GM21515 (cell line): ENCODE results near the gene SPOCD1.

Source experiments
- ATAC-seq: cut with Tn5 transposase; IDR thresholded peaks from one replicate; pipeline ENCODE4 v1.9.1; 2021; ENCODE audit not compliant: unreplicated experiment

SPOCD1 gene

GRCh38 chr1:31757989-31758388, 57.8 kb downstream of the SPOCD1 start:
- ATAC-seq = no peak

DNA sequence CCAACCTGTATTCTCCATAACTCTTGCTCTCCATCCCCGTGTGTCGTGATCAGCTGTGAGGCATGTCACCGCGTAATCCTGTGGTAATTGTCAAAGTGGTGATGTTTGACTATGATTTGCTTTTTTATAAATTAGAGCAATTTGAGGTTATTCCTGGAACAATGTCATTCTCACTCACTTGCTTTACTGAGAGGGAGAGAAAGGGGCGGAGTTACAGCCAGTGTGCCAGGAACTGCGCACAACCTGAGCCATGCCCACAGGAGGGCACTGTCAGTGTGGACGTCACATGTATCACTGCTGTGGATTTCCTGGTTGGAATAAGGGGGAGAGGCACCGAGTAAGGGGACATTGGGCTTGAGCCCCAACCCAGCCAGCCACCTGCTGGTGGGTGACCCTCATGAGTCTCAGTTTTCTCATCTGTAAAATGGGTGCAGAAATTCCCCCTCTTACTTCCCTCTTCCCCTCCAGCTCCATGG, 58.6 kb downstream of the SPOCD1 start:
- ATAC-seq = no peak

DNA sequence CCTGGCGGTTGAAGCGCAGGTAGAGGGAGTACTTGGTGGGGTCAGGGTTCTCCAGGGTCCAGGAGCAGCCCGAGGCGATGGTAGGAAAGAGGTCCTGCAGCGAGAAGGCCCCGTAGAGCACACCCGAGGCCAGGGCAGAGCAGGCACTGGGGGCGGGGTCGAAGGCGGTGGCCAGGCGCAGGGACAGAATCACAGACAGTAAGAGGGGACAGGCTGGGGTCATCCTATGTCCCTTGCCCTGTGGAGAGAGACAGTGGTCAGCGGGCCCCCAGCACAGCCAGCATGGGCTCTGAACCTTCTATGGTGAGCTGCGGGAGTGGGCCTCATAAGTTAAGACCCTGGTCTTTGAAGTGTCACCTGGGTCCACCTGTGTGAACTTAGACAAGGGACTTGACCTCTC, 59.2 kb downstream of the SPOCD1 start:
- ATAC-seq = no peak

GRCh38 chr1:31755850-31756492, 59.9 kb downstream of the SPOCD1 start:
- ATAC-seq = no peak

DNA sequence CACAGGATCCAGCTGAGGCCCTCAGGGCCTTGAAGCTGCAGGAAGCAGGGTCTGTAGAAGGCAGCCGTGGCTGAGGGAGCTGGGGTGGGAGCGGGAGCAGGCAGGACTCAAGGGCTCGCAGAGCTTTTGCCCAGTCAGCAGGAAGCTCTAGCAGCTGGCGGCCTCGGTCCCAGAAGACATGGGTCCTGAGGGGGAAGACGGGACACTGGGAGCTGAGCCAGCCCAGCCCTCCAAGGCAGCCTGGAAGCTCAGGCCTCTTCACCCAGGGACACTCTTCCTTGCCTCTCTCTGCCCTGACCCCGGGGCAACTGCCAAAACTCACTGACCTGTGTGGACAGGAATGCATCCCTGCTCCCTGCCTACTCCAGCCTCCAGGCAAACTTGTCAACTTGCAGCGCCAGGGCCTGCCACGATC, 60.6 kb downstream of the SPOCD1 start:
- no peak for ATAC-seq

GRCh38 chr1:31754397-31754796, 61.4 kb downstream of the SPOCD1 start:
- ATAC-seq = no peak

DNA sequence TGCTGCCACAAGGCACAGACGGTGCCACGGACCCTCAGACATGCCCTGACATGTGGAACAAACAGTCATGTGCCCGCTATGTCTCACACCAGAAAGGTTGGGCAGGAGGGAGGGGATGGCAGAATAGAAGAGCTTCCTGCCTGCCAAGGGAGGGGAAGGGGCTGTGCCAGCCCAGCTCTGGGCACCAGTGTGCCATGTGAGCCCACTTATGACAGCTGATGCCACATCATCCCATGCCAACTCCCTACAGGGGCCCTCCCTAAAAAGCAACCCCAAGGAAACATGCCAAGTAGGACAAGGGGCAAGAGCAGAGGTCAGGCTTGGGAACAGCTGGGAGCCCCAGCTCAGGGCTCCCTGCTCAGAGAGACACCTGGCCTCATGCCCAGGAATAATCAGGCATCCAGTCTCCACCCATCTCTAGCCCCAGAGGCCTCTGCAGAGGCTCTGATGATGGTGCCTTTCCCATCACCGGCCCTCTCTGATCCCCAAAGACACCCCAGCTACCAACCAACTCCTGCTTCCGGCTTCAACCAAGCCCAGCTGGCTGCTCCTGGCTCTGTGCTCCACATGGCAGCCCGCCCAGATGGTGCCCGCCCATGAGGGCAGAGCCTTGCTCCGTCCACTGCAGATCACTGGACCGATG, 62.0 kb downstream of the SPOCD1 start:
- no peak for ATAC-seq

DNA sequence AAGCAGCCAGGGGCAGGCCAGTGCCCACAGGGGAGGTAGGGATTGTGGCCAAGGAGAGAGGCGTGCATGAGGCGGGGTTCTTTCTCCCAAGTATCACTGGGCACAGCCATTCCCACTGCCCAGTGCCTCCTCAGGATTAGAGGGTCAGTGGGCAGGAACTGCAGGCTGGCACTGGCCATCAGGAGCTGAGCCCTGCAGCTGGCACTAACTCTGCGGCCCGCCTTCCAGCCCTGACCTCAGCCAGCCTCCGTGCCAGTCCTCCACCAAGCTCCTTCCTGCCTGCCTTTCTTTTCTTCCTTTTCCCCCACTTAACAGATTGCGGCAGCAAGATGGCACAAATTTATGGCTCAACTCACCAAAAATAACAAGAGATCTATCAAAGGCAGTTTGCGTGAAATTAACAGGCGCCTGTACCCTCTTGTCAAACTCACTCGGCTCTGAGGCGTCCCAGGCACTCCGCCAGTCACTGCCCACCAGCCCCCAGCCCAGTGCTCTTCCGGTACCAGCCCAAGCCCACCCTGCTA, 62.8 kb downstream of the SPOCD1 start:
- ATAC-seq = no peak

- ATAC-seq = no peak
These were observed 63.6 kb downstream of the SPOCD1 start for GRCh38 chr1:31752258-31752657.

DNA sequence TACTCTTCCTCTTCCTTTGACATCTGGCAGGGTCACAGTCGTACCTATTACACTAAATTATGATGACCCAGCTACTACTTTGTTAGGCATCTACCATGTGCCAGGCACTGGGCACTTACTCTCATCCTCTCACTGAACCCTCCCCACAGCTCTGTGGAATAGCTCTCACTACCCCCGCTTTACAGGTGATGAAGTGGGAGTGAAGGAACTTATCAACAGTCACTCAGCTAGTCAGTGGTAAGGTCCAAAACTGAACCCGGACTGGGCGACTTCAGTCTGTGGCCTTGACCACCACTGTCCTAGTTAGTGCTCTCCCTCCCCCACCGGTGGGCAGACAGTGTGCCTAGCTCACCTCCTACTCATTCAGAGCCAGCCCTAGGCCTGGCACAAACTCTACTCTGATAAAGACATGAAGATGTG, 64.0 kb downstream of the SPOCD1 start:
- no peak for ATAC-seq

GRCh38 chr1:31750858-31751510, 64.8 kb downstream of the SPOCD1 start:
- no peak for ATAC-seq

DNA sequence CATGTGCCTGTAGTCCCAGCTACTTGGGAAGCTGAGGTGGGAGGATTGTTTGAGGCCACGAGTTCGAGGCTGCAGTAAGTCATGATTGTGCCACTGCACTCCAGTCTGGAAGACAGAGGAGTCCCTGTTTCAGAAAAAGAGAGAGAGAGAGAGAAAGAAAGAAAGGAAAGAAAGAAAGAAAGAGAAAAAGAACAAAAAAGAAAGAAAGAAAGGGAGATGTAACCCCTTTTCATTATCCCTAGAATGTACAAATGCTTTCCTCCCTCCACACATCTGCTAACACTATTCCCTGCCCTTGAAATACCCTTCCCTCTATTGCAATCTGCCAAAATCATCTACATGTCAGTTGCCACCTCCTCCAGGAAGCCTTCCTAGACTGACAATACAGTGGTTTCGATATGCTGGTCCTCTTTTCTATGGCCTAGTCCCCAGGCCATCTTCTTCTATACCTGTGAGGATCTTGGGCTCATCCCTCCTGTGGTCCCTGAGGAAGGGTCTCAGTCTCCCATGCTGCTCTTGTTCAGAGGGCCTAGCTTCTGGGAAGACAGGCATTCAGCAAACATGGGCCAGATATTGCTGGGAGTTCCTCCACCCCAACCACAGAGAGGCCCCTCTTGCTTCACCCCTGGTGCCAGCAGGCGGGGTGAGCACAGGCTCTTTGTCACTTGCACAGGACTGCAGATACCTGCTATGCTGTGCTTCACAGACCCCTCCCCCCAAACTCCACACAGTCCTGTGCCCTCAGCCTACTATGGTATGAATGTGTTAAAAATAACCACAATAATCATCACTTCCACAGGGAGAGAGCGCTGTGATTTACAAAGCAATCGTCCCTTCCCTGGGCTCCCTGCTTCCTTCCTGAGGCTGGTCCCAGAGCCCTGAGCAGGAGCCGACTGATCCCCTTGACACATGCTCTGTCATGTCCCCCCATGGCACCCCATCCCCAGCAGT, 65.8 kb downstream of the SPOCD1 start:
- ATAC-seq = no peak

GRCh38 chr1:31748365-31748764, 67.5 kb downstream of the SPOCD1 start:
- no peak for ATAC-seq

DNA sequence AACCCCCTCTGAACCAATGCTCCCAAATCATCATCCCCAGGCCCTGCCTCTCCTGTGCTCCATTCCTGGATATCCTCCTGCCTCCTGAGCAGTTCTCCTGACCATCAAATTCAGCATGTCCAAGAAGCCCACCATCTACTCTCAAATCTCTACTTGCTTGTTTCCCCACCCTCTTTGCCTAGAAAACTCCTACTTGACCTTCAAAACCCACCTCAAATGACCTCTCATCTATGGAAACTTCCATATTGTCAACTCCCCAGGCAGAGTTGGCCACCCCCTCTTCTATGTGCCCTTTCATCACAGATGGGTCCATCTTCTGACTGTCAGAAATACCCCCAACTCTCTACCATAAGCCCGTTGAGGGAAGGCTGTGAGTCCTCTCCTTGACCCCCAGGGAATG, 68.5 kb downstream of the SPOCD1 start:
- no peak for ATAC-seq

DNA sequence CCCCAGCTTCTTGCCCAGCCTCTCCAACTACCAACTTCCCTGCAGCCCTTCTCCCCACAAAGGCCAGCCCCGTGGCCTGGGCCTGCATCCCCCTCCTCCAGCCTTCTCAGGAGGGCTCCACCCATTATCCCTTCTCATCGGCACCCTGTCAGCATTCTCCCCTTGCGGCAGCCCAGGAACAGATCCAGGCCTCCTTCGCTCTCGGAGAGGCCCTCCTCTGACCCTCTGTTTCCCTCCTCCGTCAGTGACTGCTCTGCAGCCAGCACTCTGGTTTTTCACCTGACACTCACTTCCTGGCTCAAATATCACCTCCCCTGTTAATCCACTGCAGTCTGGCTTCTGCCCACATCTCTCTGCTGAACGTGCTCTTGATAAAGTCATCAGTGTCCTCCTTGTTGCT, 69.1 kb downstream of the SPOCD1 start:
- ATAC-seq = no peak

DNA sequence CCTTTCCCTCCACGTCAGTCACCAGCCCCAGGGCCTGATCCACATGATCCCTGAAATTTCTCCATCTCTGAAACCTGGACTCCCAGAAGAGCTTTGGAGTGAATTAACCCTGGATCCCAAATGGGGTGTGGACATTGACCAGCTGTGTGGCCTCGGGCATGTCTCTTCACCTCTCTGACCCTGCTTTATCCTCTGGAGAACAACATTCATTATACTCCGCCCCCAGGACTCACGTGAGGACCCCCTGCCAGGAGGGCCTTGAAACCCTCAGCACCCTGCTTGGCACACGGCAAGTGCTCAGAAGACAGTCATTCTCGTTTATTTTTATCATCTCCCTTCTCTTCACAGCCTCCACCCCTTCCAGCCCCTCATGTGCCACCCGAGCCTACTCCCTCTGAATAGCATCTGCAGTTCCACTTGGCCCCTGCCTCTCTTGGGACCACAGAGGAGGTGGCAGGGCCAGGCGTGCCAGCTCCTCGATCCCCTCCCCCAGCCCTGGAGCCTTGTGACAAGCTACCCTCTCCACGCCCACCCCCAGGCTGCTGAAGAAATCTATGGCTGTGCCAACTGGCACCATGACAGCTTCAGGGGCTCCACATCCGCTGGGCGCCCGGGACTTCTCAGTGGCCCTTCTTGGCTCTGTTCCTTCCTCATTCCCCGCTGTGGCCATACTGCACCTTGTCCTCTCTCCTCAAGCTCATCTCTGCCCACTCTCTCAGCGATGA, 69.7 kb downstream of the SPOCD1 start:
- ATAC-seq = no peak

DNA sequence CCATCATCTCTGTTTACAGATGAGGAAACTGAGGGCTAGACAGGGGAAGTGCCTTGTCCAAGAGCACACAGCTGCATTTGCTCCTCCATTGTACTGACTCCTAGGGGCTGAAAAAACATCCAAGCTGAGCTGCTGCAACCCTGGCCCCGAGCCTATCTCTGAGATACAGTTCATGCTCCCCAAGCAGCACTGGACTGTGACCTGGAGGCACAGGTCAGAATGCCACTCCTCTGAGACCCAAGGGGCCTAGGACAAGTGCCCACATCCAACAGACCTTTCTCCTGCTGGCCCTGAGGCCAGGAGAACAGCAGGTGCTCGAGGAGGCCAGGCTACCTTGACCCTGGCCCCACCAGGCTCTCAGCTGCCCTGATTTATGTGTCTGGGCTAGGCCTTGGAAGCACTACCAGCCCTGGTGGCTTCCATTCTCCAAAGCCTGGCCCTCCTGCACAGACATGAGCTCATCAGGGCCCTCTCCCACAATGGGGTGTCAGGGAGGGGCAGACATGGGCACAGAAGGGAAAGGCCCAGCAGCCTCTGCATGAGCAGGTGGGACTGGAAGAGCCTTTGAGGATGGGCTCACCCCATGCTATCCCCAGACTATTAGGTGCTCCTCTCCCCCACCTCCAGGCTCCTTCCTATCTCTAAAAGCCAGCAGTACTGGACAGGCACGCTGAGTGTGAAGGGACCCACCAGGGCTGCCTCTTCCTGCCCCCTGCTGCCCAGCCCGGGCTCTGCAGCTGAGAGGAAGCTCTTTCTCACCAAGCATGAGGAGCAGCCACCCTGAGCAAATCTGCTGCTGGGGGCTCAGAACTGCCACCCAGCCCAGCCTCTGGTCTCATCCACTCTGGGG, 70.5 kb downstream of the SPOCD1 start:
- no peak for ATAC-seq

- ATAC-seq = peak; percentile 62
These were observed 71.5 kb downstream of the SPOCD1 start for GRCh38 chr1:31744165-31744888.
